Measurements from ENCODE around the gene PKDCC.

- TF ChIP-seq EZH2phosphoT487 (IDR thresholded peaks at IDR 0.05; ENCODE audit: insufficient read depth, low read depth) (no peak), EZH2 (IDR thresholded peaks at IDR 0.05; ENCODE audit: insufficient read depth, poor library complexity, severe bottlenecking) (no peak)
These were observed 1.7 kb upstream of the PKDCC start for GRCh38 chr2:42045848-42046748.
